ENCODE results near the gene QSER1. TPM values are rescaled to one million over a fixed set of nuclear protein-coding genes. Genes with fewer than 3 reads are reported as not detected.
"Not testable (repeated sequence)": the region's sequence is repeated elsewhere in the genome, so short reads cannot be mapped to it uniquely, and the experiment has no call there.

Gene QSER1
- total RNA-seq, 2 experiments from 2014 or later, result 8.3 to 10.9 TPM

- peaks cover 12% of the 10 kb centered on the region for H3K27me3 Mint-ChIP-seq
- peaks cover 2% of the 10 kb centered on the region for H3K36me3 Mint-ChIP-seq
- H3K9me3 Mint-ChIP-seq, result no peaks in the 10 kb centered on the region
- ChIA-PET CTCF (interaction anchor here (1.6 kb wide), 1 partner anchor 38 kb away, joined by 6 read pairs; no protein-coding TSS in a partner anchor), POLR2A (no interaction called here)
- no peak overlapping the region for H3K27ac Mint-ChIP-seq
- no peak overlapping the region for H3K4me3 Mint-ChIP-seq
- no peaks in the 10 kb centered on the region for H3K4me1 Mint-ChIP-seq (ENCODE audit: low read depth)
- no peak for DNase-seq
- intact Hi-C loops (cut with micrococcal nuclease), result no loop called here
Measured at GRCh38 chr11:33027846-33028536, 135.4 kb downstream of the QSER1 start.

GRCh38 chr11:33028537-33028914 is 135.9 kb downstream of the QSER1 start:
- H3K4me3 Mint-ChIP-seq, result no peak overlapping the region
- no peak for DNase-seq
- intact Hi-C loops (cut with micrococcal nuclease), result no loop called here
- ChIA-PET CTCF (interaction anchor here (0.7 kb wide), 2 partner anchors 11 to 34 kb away, joined by 3 read pairs; partner anchors contain the start of gene TCP11L1), POLR2A (no interaction called here)
- H3K27me3 Mint-ChIP-seq, result peaks cover 12% of the 10 kb centered on the region
- no peaks in the 10 kb centered on the region for H3K4me1 Mint-ChIP-seq (ENCODE audit: low read depth)
- H3K9me3 Mint-ChIP-seq, result no peaks in the 10 kb centered on the region
- H3K36me3 Mint-ChIP-seq, result peaks cover 2% of the 10 kb centered on the region
- no peak overlapping the region for H3K27ac Mint-ChIP-seq

- CTCF ChIA-PET, result interaction anchor here (0.7 kb wide), 3 partner anchors 9 to 35 kb away, joined by 3 read pairs; partner anchors contain the start of gene TCP11L1
Measured at GRCh38 chr11:33029218-33029617, 136.6 kb downstream of the QSER1 start.

More at GRCh38 chr11:33029218-33029617, 136.6 kb downstream of the QSER1 start:
- intact Hi-C loops (cut with micrococcal nuclease); H3K4me3 Mint-ChIP-seq; H3K36me3 Mint-ChIP-seq; H3K9me3 Mint-ChIP-seq; DNase-seq; H3K27ac Mint-ChIP-seq; H3K4me1 Mint-ChIP-seq (ENCODE audit: low read depth): not testable (repeated sequence)
- POLR2A ChIA-PET, result interaction anchor here (0.6 kb wide), 1 partner anchor 161 kb away, joined by 3 read pairs; no protein-coding TSS in a partner anchor
- H3K27me3 Mint-ChIP-seq, result peaks cover 12% of the 10 kb centered on the region

Other genes with a start within 250 kb of the QSER1 start
- gene CCDC73, start 98.1 kb upstream of the QSER1 start, total RNA-seq, result not detected
- under 1 TPM; 0.24 to 0.43 TPM for gene PRRG4, start 62.9 kb upstream of the QSER1 start, total RNA-seq
- under 1 TPM; 0.86 to 0.90 TPM for gene DEPDC7, start 123.1 kb downstream of the QSER1 start, total RNA-seq
- 10 to 100 TPM in 1 of 2 experiments, 1 to 10 TPM in 1; 10.0 to 11.4 TPM for gene TCP11L1, start 146.8 kb downstream of the QSER1 start, total RNA-seq

Data from activated CD4-positive, alpha-beta memory T cell treated with anti-CD3 and anti-CD28 coated beads for 36 hours (primary cell).